NCI-H2196 (cell line): ENCODE measurements around the gene NYAP2.

Experiments used
- DNase-seq: peaks from one replicate; lab custom pipeline; 2025; ENCODE audit not compliant: unreplicated experiment; lab: John Stamatoyannopoulos, UW

The NYAP2 gene

GRCh38 chr2:225691711-225692110 is 292.2 kb downstream of the NYAP2 start:
- no peak for DNase-seq

GRCh38 chr2:225693259-225693658 is 293.7 kb downstream of the NYAP2 start:
- DNase-seq = no peak

- DNase-seq = no peak
Observed at GRCh38 chr2:225694664-225695063, 295.2 kb downstream of the NYAP2 start.

GRCh38 chr2:225697936-225698335 is 298.4 kb downstream of the NYAP2 start:
- no peak for DNase-seq
